PFSK-1 (cell line): ENCODE results near the gene ADAMTSL1.

ENCODE experiments used
- FOXP2 ChIP-seq: optimal IDR thresholded peaks from 2 replicates; pipeline ENCODE3; 2011; ENCODE audit warnings: borderline replicate concordance, control low read depth, inconsistent platforms; ENCODE audit not compliant: insufficient read depth; ENCODE audit errors: extremely low read length, extremely low read depth
- POLR2AphosphoS5 ChIP-seq: IDR thresholded peaks from 2 replicates; pipeline ENCODE4 v1.6.1; 2012; ENCODE audit warnings: low read depth, mild to moderate bottlenecking, control low read depth, low read length, moderate library complexity
- REST ChIP-seq, 2 experiments: IDR thresholded peaks; 2 replicates each; pipeline versions ENCODE4 v1.6.1 to v1.8.0; 2011 to 2012; ENCODE audit warnings: low read depth in 2 of 2, low read length in 2 of 2, control low read depth in 1 of 2, inconsistent platforms in 1 of 2, mild to moderate bottlenecking in 1 of 2, moderate library complexity in 1 of 2; ENCODE audit not compliant: insufficient read depth in 1 of 2
- SIN3A ChIP-seq: IDR thresholded peaks from 2 replicates; pipeline ENCODE4 v1.6.1; 2012; ENCODE audit warnings: mild to moderate bottlenecking, low read length, moderate library complexity, borderline replicate concordance; ENCODE audit not compliant: insufficient read depth
- TAF1 ChIP-seq: IDR thresholded peaks from 2 replicates; pipeline ENCODE4 v1.6.1; 2012; ENCODE audit warnings: low read length, control low read depth, borderline replicate concordance; ENCODE audit not compliant: insufficient read depth

ADAMTSL1 gene

GRCh38 chr9:18614651-18615050 lies 140.7 kb downstream of the ADAMTSL1 start:
- TF ChIP-seq TAF1: no peak

GRCh38 chr9:18616976-18617375 lies 143.0 kb downstream of the ADAMTSL1 start:
- TF ChIP-seq SIN3A (no peak), POLR2AphosphoS5 (no peak), TAF1 (no peak), FOXP2 (no peak), REST (IDR thresholded peaks at IDR 0.05; ENCODE audit: insufficient read depth in 1 of 2, low read depth in 2 of 2, low read length in 2 of 2) (no peak)

- no peak for TF ChIP-seq POLR2AphosphoS5
- no peak for TF ChIP-seq TAF1
- no peak for TF ChIP-seq REST (IDR thresholded peaks at IDR 0.05; ENCODE audit: insufficient read depth in 1 of 2, low read depth in 2 of 2, low read length in 2 of 2)
- no peak for TF ChIP-seq FOXP2
- TF ChIP-seq SIN3A: no peak
Observed at GRCh38 chr9:18617759-18618158, 143.8 kb downstream of the ADAMTSL1 start.

- TF ChIP-seq TAF1: no peak
- no peak for TF ChIP-seq POLR2AphosphoS5
- no peak for TF ChIP-seq SIN3A
- TF ChIP-seq REST (IDR thresholded peaks at IDR 0.05; ENCODE audit: insufficient read depth in 1 of 2, low read depth in 2 of 2, low read length in 2 of 2): no peak
- no peak for TF ChIP-seq FOXP2
Observed at GRCh38 chr9:18618862-18619261, 144.9 kb downstream of the ADAMTSL1 start.

- no peak for TF ChIP-seq SIN3A
- no peak for TF ChIP-seq FOXP2
- TF ChIP-seq TAF1: no peak
- no peak for TF ChIP-seq REST (IDR thresholded peaks at IDR 0.05; ENCODE audit: insufficient read depth in 1 of 2, low read depth in 2 of 2, low read length in 2 of 2)
- TF ChIP-seq POLR2AphosphoS5: no peak
Observed at GRCh38 chr9:18622186-18622836, 148.4 kb downstream of the ADAMTSL1 start.
